Type B pancreatic cell (in vitro differentiated cells): ENCODE measurements around the gene FLT3LG. TPM values are rescaled to one million over a fixed set of nuclear protein-coding genes. Genes with fewer than 3 reads are reported as not detected.
"Not testable (repeated sequence)": the region's sequence is repeated elsewhere in the genome, so short reads cannot be mapped to it uniquely, and the experiment has no call there.

Experiments used
- DNase-seq: peaks from one replicate; pipeline ENCODE4 v3.0.0; 2021; ENCODE audit warnings: mixed read lengths; ENCODE audit not compliant: unreplicated experiment; ENCODE audit errors: extremely low spot score
- H3K27ac Mint-ChIP-seq: 2 replicates; pipeline ENCODE4 v1.8.0; 2021; ENCODE audit warnings: mild to moderate bottlenecking, mixed read lengths
- H3K27me3 Mint-ChIP-seq: 2 replicates; pipeline ENCODE4 v1.8.0; 2021; ENCODE audit warnings: mixed read lengths
- H3K36me3 Mint-ChIP-seq: 2 replicates; pipeline ENCODE4 v1.8.0; 2021; ENCODE audit warnings: mixed read lengths
- H3K4me1 Mint-ChIP-seq: one replicate; pipeline ENCODE4 v1.8.0; 2021; ENCODE audit warnings: mixed read lengths; ENCODE audit not compliant: unreplicated experiment
- H3K4me3 Mint-ChIP-seq: 2 replicates; pipeline ENCODE4 v1.8.0; 2021; ENCODE audit warnings: mild to moderate bottlenecking, mixed read lengths
- H3K9me3 Mint-ChIP-seq: 2 replicates; pipeline ENCODE4 v1.8.0; 2021; ENCODE audit warnings: mixed read lengths
- CTCF ChIP-seq: fragments of 200-600 bp; sonication (generic); conservative IDR thresholded peaks from 2 replicates; pipeline ENCODE4 v1.5.0; 2021; ENCODE audit warnings: antibody characterized with exemption, mild to moderate bottlenecking
- total RNA-seq: library from RNA; stranded (reverse); gene quantifications from 2 replicates; pipeline ENCODE4 v1.2.1, GENCODE V29; 2021; ENCODE audit warnings: low replicate concordance

FLT3LG gene
- total RNA-seq, 1 donor from 2014 or later: 2.0 TPM

DNA sequence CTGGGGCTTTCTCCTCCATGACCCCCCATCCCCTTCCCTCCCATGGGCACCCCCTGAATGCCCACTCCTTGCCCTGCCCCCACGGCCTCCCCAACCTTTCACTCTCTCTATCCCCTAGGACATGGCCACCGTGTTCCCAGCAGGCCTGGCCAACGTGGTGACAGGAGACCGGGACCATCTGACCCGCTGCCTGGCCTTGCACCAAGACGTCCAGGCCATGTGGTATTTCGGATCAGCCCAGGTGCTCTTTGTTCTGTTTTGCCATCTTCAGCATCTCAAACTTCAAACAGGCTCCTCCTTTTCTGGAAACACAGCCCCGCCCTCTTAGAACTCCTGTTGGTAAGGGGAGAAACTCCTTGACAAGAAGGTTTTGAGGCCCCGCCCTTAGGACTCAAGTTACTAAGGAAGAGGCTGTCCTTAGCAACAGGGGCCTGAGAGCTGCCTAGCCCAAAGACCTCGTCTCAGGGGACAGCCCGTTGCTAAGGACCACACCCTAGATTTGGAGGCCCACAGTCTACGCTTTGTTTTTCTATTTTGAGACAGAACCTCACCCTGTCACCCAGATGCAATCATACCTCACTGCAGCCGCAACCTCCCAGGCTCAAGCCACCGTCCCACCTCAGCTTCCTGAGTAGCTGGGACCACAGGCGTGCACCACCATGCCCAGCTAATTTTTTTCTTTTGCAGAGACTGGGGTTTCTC, 5.1 kb upstream of the FLT3LG start:
- Mint-ChIP-seq H3K27ac (peak overlapping the region; percentile 97), H3K27me3 (peaks cover 3% of the 10 kb centered on the region), H3K36me3 (peaks cover 6% of the 10 kb centered on the region), H3K4me1 (peaks cover 7% of the 10 kb centered on the region), H3K4me3 (peak overlapping the region; percentile 79), H3K9me3 (no peaks in the 10 kb centered on the region)
- TF ChIP-seq CTCF: no peak
- DNase-seq: no peak

DNA sequence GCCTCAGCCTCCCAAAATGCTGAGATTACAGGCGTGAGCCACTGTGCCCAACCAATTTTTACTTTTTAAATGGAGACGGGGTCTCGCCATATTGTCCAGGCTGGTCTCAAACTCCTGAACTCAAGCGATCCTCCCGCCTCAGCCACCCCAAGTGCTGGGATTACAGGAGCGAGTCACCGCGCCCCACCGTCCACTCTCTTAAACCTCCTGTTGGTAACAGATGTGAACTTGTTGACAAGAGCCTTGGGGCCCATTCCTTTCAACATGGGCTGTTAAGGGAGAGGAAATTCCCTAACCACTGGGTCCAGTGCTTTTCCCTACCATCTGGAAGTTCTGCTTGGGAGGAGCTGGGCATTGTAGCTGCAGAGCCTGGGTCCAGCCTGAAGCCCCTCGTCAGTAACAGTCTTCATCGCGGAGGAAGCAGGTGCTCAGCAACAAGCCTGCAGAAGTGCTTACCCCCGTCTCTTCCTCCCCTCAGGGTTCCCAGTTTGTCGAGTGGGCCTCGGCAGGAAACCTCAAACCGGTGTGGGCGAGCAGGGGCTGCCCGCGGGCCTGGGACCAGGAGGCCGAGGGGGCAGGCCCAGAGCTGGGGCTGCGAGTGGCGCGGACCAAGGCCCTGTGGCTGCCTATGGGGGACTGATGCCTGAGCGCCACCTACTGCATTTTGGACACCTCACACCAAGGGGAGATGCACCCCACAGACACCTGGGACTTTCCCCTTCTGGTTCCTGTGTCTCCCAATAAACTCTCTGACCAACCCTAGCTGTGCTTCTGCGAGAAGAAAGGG, 4.0 kb upstream of the FLT3LG start:
- Mint-ChIP-seq H3K36me3 (peaks cover 6% of the 10 kb centered on the region), H3K27ac (no peak overlapping the region), H3K27me3 (peaks cover 9% of the 10 kb centered on the region), H3K4me3 (no peak overlapping the region), H3K4me1 (peaks cover 7% of the 10 kb centered on the region), H3K9me3 (no peaks in the 10 kb centered on the region)
- no peak for TF ChIP-seq CTCF
- no peak for DNase-seq

- H3K27me3 Mint-ChIP-seq: peaks cover 14% of the 10 kb centered on the region
- peaks cover 6% of the 10 kb centered on the region for H3K36me3 Mint-ChIP-seq
- TF ChIP-seq CTCF: no peak
- no peaks in the 10 kb centered on the region for H3K9me3 Mint-ChIP-seq
- no peak overlapping the region for H3K4me3 Mint-ChIP-seq
- DNase-seq: no peak
- H3K27ac Mint-ChIP-seq: no peak overlapping the region
- H3K4me1 Mint-ChIP-seq: peaks cover 7% of the 10 kb centered on the region
Measured at GRCh38 chr19:49470615-49470978, 3.4 kb upstream of the FLT3LG start.

- Mint-ChIP-seq H3K27ac (no peak overlapping the region), H3K36me3 (peaks cover 6% of the 10 kb centered on the region), H3K27me3 (peaks cover 22% of the 10 kb centered on the region), H3K4me3 (peak overlapping the region; percentile 51), H3K4me1 (peaks cover 13% of the 10 kb centered on the region), H3K9me3 (no peaks in the 10 kb centered on the region)
- no peak for TF ChIP-seq CTCF
- DNase-seq: no peak
Measured at GRCh38 chr19:49472936-49473335, 1.1 kb upstream of the FLT3LG start.

- H3K36me3 Mint-ChIP-seq, H3K27ac Mint-ChIP-seq, H3K4me3 Mint-ChIP-seq, H3K9me3 Mint-ChIP-seq, DNase-seq: not testable (repeated sequence)
- Mint-ChIP-seq H3K27me3 (peaks cover 22% of the 10 kb centered on the region), H3K4me1 (peaks cover 13% of the 10 kb centered on the region)
Measured at GRCh38 chr19:49473501-49473867, 531 bp upstream of the FLT3LG start.

GRCh38 chr19:49474542-49474924, 518 bp downstream of the FLT3LG start:
- Mint-ChIP-seq H3K36me3 (no peaks in the 10 kb centered on the region), H3K4me1 (peaks cover 7% of the 10 kb centered on the region), H3K9me3 (no peaks in the 10 kb centered on the region), H3K27ac (no peak overlapping the region), H3K27me3 (peaks cover 22% of the 10 kb centered on the region), H3K4me3 (no peak overlapping the region)
- no peak for TF ChIP-seq CTCF
- DNase-seq: no peak
